Measurements from ENCODE around the gene THOC7. TPM values are rescaled to one million over a fixed set of nuclear protein-coding genes. Genes with fewer than 3 reads are reported as not detected.

Gene THOC7
- total and polyA plus RNA-seq, 12 donors: 34.8 to 144 (median 65.7) TPM

GRCh38 chr3:63875510-63875909 is 11.9 kb upstream of the THOC7 start:
- DNase-seq: no peak
- Histone ChIP-seq H3K36me3 (replicated peaks in 1 of 2) (no peaks in the 10 kb centered on the region), H3K4me1 (replicated peaks in 1 of 2) (peaks cover 6 to 39% of the 10 kb centered on the region in 2 donors), H3K4me3 (no peak overlapping the region), H3K27me3 (no peaks in the 10 kb centered on the region), H3K9me3 (replicated peaks in 1 of 3) (no peaks in the 10 kb centered on the region), H3K27ac (no peak overlapping the region)
- TF ChIP-seq POLR2A (IDR thresholded peaks at IDR 0.05) (no peak), CTCF (IDR thresholded peaks at IDR 0.05) (no peak)
- intact Hi-C loops (cut with DNase I): no loop called here
- 82 to 87% (median 85%) methylated on average over 2 of the region's 2 CpGs for WGBS, 4 donors

- Histone ChIP-seq H3K4me3 (no peak overlapping the region), H3K4me1 (replicated peaks in 1 of 2) (peaks cover 6 to 38% of the 10 kb centered on the region in 2 donors), H3K36me3 (replicated peaks in 1 of 2) (no peaks in the 10 kb centered on the region), H3K9me3 (replicated peaks in 1 of 3) (no peaks in the 10 kb centered on the region), H3K27ac (no peak overlapping the region), H3K27me3 (no peaks in the 10 kb centered on the region)
- intact Hi-C loops (cut with DNase I): no loop called here
- 75 to 93% (median 80%) methylated on average over 3 of the region's 3 CpGs for WGBS, 4 donors
- DNase-seq: no peak
- TF ChIP-seq POLR2A (IDR thresholded peaks at IDR 0.05): no peak
These were observed 11.2 kb upstream of the THOC7 start for GRCh38 chr3:63874769-63875168.

- no peak overlapping the region for H3K4me3 ChIP-seq
- intact Hi-C loops (cut with DNase I): no loop called here
- H3K27ac ChIP-seq: no peak overlapping the region
- H3K36me3 ChIP-seq (replicated peaks in 1 of 2): no peaks in the 10 kb centered on the region
- no peaks in the 10 kb centered on the region for H3K9me3 ChIP-seq (replicated peaks in 1 of 3)
- TF ChIP-seq POLR2A (IDR thresholded peaks at IDR 0.05) (no peak), CTCF (IDR thresholded peaks at IDR 0.05) (no peak)
- peaks cover 0 to 26% of the 10 kb centered on the region in 2 donors for H3K4me1 ChIP-seq (replicated peaks in 1 of 2)
- DNase-seq: no peak
- WGBS, 4 donors: 91 to 99% (median 96%) methylated on average over 2 of the region's 2 CpGs
- no peaks in the 10 kb centered on the region for H3K27me3 ChIP-seq
These were observed 8.7 kb upstream of the THOC7 start for GRCh38 chr3:63872135-63872924.

- Histone ChIP-seq H3K9me3 (replicated peaks in 1 of 3) (no peaks in the 10 kb centered on the region), H3K27me3 (no peaks in the 10 kb centered on the region), H3K4me3 (no peak overlapping the region), H3K36me3 (replicated peaks in 1 of 2) (no peaks in the 10 kb centered on the region), H3K4me1 (replicated peaks in 1 of 2) (peaks cover 0 to 9% of the 10 kb centered on the region in 2 donors), H3K27ac (no peak overlapping the region)
- no peak for DNase-seq
- 75 to 79% (median 78%) methylated on average over 2 of the region's 2 CpGs for WGBS, 4 donors
- intact Hi-C loops (cut with DNase I): no loop called here
- TF ChIP-seq POLR2A (IDR thresholded peaks at IDR 0.05): no peak
- no peak for TF ChIP-seq CTCF (IDR thresholded peaks at IDR 0.05)
These were observed 7.0 kb upstream of the THOC7 start for GRCh38 chr3:63870615-63871005.

All from adrenal gland (tissue), 12 donors.